ENCODE measurements around the gene STX16.

STX16 gene

DNA sequence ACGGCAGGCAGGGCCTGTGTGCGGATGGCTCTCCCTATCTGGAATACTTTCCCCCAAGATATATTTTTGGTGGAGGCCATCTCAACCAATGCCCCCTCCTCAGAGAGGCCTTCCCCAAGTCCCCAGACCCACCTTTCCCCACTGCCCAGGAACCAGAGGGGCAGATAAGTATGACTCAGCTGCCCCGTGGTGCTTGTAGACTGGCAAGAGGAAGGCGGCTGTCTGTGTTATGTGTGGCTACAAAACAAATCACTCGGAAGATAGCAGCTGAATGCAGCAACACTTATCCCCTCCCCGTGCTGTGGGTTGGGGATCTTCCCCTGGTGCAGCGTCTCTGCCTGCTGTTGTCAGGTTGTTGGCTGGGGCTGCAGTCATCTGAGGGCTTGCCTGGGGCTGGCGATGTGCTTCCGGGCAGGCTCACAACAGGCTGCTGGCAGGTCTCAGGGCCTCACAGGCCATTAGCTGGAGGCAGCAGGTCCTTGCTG is 48.6 kb downstream of the STX16 start:
- DNase-seq, result no peak

DNA sequence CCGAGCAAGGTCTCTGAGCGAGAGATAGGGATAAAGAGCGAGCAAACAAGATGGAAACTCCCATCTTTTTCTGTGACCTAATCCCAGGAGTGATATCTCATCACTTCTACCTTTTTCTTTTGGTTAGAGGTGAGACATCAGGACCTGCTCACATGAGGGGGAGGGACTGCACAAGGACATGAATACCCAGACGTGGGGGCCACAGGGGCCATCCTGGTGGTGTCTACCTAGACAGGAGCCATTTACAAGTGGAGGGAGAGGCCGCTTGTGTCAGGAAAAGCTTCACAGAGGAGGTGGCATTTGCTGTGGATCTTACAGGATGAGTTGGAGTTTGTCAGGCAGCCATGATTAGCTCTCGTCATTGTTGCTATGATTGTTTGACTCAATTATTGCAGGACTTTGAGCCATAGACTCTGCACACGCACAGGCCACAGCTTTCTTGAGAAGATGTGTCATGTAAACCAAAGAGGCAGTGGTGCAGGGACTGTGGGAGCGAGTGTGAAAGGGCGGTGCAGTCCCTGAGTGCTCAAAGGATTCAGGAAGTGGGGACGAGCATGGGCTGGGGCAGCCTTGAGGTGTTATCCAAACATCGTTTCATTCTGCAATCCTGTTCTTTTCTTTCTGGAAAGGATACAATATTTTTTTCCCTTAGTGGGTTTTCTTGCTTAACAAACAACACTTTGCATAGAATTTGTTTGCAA is 49.2 kb downstream of the STX16 start:
- no peak for DNase-seq

DNA sequence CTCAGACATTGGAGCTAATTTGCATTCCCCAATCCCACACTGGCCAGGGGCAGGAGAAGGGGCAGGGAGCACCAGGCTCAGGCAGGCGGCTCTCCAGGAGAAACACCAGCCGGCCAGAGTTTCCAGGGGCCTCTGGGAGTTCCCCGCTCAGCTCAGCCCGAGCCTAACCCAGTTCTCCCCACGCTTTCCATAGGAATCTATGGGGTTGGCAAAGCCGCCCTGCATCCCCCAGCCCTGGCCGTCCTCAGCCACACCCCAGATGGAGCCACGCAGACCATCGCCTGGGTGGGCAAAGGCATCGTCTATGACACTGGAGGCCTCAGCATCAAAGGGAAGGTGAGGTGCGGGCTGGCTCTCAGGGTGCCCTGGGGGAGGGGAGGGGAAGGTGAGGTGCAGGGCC is 49.7 kb downstream of the STX16 start:
- DNase-seq, result no peak

DNA sequence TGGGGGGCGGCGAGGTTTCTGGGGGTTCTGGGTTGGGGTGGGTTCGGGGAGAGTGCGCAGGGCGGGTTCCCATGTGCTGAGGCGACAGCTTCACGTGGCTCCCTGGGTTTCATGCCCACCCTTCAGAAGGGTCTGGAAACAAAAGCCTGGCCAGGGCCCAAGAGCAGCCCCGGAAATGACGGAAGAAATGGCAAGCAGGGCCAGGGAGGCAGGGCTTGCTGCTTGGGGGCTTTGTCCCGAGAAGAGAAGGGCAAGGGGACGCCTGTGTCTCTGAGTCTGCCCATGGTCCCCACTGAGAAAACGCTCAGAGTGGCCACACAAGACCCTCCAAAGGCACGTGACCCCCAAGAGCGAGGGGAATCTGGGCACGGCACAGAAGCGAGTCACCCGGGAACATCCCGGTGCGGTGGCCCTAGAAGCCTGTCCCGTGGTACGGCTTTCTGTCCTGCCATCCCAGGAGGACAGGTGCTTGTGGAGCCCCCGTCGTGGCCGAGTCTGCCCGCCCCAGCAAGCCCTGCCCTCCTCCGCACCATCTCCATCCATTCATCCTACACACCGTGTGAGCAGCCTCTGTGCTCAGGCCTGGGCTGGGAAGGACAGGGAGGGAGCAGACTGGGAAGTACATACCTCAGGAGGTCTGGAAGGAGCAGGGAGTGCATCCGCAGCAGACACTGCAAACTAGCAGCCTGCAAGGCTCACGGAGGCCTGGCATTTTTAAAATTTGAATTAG is 50.5 kb downstream of the STX16 start:
- no peak for DNase-seq

DNA sequence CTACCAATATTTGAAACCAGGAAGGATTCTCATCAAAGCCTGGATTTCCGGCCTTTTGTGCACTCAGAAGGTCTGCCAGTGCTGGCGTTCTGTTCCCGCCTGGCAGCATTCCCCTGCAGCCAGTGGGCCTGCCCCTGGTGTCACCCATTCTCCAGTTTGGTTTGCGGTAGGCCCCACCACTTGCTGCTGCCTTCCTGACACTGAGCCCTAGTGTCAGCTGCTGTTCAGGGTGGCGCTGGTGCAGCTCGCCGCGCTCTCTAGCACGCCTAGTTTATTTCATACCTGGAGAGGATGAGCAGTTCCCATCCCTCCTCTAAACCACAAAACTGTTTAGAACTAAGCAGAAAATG is 51.1 kb downstream of the STX16 start:
- no peak for DNase-seq

DNA sequence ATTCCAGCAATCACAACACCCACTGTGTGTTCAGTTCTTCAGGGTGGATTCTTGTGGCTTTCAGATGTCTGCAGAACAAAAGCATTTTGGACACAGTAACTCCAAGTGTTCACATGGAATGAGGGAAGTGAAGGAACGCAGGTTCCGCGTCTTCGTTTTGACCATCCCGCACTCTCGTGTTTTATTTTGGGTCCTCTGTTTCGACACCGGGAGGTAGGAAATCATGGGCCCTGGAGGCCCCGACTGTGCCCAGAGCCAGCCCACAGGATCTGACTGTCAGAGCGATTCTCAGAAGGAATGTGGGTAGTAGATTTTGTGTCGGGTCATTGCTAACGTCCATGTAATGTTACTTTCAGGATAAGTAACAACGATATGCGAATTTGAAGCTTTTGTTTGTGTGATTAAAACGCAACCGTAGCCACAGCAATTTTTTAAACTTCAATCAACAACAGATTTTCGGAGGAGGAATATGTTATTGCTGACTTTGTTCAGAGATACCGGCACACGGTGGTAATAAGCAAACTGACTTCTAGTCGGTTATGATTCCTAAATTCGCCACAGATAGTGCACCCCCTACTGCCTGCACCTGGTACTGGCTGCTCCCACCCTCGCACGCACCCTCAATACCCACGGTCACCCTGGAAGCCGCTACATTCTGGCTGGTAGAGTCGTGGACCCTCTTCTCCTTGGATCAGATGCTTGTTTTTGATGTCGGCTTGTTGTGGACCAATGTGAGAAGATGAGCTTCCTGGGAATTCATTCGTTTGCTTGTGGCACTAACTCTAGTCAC is 52.0 kb downstream of the STX16 start:
- DNase-seq, result no peak

DNA sequence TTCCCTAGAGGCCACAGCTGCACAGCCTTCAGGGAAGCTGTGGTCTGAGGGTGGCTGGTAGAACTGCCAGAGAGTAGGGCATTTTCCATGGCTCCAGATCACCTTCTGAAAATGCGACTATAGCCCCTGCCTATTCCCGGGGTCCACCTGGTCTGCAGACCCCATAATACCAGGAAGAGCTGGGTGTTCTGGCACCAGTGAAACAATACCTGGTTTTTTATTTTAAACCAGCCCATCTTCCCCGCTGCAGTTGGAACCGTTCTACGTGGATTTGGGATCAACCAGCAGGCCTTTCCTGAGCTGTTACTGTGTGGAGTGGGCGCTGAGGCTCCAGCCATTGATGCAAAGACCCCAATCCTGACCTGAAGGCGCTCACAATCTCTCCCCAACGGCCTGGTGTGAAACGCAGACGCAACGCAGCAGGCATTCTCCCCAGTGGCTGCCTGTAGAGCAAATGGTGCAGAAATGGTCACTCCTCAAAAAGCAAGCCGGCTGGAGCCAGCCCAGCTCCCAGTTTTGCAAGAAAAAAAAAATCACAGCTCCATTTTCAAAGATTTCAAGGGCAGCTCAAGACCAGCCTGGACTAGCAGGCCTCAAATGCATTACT is 52.8 kb downstream of the STX16 start:
- DNase-seq, result no peak

DNA sequence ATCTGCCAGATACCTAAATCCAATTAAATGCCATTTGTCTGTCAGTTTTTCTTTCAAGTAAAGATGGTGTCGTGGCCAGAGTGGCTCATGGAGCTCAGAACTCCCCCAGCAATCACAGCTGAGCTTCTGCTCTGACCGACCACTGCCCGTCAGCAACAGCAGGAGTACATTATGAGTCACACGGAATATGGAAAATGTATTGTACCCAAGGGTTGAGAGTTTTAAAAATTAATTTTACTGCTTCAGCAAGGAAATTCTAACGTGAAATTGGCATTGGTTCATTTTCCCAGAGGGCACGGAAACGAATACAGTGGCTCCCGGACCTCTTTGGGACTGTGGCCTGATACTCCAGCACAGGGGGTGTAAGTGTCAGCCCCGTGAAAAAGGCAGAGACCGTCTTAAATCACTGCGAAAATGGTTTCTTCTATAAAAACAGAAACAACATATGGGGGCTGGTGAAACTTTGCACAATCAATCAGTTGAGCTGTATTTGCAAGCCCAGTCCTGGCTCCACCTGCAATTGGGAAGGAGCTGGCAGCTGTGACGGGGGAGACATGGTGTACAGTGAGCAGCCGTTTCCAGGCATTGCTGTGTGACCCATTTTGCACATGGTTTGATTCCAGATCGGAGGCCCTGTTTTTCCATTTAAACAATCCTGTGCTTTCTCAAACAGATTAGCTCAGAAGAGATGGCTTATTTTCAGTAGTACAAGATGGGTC is 54.3 kb downstream of the STX16 start:
- DNase-seq, result no peak

DNA sequence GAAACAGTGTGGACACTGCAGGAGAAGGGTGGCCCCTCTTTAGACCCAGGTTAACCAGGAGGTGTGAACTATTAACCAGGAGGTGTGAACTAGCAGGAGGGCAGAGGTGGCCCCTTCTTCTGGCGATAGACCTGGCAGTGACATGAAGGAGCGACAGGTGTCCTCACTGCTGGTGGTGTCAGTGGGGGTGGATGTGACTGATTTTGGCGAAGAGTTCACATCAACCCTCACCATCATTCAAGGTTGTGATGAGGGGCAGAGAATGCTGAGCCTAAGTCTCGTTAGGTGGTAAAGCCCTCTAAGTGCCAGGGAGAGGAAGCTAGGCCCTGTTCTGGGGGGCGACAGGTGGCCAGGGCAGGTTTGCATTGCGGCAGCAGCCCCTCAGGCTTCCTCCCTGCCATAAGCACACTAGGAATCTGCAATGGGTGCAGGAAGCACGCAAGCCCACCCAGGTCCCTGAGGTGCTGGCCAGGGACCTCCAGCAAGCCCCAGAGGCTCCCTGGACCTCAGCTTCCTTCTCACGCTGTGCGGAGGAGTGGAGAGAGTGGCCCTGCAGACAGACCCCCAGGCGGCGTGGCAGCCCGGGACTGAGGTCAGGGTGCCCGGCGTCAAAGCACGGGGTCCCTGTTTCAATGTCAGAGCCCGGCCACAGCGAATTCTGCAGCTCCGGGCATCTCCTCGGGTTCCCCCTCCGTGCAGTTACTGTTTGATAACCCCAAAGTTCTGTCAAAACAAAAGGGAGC is 55.2 kb downstream of the STX16 start:
- DNase-seq, result no peak

DNA sequence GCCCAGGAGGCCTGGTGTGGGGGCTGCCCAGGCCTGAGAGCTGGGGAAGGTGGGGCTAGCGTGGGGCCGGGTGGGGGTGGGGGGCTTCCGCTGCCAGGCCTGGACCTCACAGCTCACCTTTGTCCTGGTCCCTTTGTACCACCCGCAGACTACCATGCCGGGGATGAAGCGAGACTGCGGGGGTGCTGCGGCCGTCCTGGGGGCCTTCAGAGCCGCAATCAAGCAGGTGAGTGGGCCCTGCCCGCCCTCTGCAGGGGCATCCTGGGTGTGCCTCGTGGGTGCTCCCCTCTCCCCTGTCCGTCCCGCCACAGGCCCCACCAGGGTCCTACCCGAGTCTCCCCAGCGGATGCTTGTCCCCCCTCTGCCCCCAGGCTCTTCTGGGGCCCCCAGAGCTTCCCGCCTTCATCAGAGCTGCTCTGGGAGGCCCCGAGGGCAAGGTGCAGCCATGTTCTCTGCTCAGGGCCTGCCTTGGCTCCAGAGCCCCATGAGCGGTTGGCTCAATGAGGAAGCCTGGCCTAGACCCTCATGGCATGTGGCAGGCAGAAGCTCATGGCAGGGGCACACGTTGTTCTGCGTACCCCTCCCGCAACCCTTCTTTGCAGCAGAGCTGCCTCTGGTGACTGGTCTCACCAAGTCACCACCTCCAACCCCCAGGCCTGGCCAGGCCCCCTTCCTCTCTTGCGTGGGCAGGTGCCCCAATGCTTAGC is 56.0 kb downstream of the STX16 start:
- no peak for DNase-seq

DNA sequence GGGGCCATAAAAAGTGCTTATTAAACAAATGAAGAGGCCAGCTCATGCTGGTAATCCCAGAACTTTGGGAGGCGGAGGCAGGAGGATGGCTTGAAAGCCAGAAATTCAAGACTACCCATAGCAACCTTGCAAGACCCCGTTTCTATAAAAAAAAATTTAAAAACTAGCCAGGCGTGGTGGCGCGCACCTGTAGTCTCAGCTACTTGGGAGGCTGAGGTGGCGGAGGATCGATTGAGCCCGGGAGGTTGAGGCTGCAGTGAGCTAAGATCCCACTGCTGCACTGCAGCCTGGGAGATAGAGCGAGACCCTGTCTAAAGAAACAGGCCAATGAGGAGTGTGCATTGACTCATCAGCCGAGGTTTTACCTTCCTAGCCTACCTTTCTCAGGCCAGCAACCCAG is 56.7 kb downstream of the STX16 start:
- DNase-seq, result no peak

DNA sequence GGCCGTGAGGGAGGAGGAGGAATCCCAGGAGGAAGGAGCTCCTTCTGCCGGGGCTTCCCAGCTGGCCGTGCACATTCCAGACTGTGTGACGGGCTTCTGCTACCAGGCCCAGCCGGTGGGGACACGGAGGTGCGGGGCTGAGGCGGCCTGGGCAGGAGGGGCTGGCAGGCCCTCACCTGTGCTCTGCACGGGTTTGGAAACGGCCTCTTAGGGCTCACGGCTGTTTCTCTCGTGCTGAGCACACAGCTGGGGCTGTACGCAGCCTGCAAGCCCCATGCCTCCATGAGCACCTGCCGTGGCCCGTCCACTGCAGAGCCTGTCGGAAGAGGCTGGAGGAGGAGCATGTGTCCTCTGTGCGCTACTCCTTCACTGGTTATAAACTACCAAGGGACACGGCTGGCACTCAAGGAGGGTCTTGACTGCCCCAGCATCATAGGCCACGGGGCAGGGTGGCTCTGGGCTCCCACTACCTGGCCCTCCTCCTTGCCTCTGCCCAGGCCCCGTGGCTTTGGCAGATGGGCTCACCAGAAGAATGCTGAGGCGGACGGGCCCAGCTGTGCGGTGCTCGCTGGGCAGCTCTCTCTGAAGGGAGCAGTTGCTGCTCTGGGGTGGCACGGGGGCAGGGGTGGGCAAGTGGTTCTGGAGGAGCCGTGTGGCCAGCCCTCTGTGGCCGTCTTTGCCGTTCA is 57.3 kb downstream of the STX16 start:
- no peak for DNase-seq

DNA sequence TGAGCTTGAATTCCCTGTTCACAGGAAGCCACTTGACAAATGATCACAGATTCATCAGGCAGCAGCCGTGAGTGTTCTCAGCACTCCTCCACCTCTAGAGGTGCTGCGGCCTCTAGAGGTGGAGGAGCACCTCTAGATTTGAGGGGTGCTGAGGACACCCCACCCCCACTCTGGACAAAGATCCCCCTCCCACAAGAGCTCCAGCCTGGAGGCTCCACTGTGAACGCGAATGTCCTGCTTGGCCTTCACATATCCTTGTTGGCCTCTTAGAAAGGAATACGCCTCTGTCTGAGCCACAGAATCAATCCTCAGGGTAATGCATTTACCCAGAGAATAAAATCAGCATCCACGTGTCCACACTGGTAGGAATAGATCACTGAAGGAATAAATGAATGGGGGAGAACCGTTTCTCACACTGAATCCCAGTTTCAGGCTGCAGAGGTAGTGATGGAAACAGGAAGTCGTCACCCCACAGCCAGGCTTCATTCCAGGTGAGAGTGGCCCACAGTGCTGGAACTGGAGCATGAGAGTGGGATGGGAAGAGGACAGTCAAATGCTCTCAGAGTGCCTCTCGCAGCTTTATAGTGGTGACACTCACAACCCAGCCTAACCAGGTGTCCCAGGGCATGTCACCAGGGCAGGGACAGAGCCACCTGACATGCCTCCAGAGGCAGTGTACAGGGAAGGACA is 58.1 kb downstream of the STX16 start:
- no peak for DNase-seq

DNA sequence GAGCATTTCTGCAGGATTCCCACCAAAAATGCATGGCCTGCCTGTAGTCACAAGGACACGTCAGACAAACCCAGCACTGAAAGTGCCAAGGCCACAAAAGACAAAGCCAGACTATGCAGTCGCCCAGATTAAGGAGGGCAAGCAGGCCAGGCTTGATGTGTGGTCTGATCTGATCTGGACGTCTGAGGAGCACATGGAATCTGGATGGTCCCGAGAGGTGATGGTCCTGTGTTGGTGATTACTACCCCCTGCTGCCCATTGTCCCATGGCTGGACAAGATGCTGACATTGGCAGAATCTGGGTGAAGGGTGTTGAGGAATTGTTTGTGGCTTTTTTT is 58.6 kb downstream of the STX16 start:
- no peak for DNase-seq

DNA sequence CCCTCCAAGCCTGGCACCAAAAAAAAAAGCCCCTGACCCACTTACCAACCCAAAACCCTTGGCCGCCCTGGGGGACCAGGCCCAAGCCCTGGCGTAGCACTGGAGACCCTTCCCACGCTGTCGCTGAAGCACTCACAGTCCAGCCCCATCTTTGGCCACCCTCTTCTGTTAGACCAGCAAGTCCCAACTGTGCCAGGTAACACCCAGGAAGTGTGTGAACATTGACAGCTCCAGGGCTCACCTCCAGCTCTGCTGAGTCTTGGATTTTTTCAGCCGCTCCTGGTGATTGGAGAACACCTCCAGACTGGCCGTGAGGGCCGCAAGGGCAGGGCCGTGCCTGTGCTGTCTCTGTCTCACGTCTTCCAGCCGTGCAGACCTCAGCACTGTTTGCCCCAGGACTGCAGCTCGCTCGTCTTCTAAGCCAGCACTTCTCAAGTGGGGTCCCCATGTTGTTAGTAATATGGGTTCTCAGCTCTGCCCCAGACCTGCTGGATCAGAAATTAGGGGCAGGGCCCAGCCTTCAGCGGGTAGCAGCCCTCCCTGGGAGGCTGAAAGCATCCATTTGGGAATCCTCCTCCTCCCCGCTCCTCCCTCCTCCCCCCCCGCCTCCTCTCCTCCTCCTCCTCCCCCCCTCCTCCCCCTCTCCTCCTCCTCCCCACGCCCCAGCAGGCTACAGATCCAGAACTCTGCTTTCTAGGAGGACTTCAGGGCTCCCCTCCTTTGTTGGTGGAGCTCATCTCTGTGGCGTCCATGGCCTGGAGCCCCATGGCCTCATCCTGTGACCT is 59.6 kb downstream of the STX16 start:
- DNase-seq, result no peak

DNA sequence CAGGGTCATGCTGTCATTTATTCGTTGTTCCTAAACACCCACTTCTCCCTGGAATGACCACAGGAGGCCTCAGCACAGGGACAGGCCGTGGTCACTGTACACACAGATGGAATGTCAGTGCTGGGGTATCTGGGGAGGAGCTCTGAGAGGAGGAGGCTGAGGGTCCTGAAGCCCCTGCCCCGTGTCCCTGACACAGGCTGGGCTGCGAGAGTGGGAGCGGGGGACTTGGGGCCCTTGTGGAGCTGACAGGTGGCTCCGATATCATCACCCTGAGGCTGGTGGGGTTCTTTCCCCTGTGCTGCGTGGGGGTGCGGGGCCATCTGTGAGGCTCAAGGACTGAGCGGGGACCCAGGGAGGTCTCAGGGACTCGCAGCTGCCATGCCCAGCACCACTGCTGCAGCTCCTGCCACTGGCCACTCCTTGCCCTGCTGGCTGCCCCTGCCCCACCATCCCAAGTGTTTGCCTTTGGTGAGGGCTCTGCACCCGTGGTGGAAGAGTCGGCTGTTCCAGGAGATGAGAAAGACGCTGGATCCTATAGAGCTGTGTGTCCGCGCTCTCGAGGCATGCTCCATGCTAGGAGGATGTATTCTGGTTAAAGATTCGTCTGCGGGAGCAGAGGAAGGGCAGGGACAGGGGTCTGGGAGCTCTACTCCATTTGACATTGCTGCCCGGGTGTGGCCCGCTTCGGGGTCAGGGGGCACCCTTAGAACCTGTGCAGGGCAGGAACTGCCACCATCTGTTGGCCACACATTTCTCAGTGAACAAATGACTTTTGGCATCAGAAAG is 60.4 kb downstream of the STX16 start:
- DNase-seq, result no peak

DNA sequence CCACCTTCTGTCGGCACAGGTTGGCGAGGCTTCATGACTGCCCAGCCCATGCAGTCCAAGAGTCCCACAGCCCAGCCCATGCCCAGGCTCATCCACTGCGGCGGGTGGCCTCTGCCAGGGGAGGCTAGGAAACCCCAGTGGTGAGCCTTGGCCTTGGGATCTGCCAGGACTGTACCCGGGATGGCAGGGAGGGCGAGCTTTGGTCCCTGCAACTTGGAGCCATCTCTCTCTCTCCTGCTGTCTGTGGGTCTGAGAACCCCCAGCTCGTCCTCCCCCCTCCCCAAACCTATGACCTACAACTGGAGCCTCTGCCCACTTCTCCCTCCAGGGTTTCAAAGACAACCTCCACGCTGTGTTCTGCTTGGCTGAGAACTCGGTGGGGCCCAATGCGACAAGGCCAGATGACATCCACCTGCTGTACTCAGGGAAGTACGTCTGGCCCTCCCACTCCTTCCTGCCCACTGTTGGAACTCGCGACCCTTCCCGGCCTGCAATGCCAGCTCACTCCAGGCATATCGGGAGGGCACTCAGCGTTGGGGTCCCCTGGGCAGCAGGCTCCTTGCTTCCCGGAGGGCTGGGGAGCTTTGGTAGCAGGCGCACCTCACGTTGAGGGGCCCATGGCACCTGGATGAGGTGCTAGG is 61.2 kb downstream of the STX16 start:
- no peak for DNase-seq
